HS-27A (cell line): Measurements from ENCODE around the gene KLRF2.

Source experiments
- DNase-seq: peaks from one replicate; pipeline ENCODE4 v3.0.0-alpha.2; 2012; ENCODE audit warnings: low read depth, missing footprints

The KLRF2 gene

GRCh38 chr12:9888665-9889273 lies 7.5 kb downstream of the KLRF2 start:
- DNase-seq: no peak

GRCh38 chr12:9895215-9895971 lies 14.1 kb downstream of the KLRF2 start:
- DNase-seq: no peak

- DNase-seq: no peak
These were observed 16.2 kb downstream of the KLRF2 start for GRCh38 chr12:9897535-9897934.

DNA sequence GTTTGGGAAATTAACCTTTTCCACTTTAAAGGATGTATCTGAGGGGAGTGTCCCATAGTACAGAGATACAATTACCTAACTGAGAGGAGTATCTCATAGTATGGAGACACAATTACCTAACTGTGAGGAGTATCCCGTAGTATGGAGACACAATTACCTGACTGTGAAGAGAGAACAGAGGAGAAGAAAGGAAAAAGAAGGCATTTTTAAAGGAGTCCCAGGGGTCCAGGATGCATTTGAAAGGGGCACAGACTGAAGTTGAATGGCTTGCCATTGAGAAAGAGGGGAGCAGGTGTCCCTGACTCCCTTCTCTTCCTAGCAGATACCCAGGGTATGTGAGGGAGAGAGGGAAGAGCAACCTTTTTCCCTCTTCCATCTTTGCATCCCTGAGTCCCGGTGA lies 17.9 kb downstream of the KLRF2 start:
- DNase-seq: no peak

- no peak for DNase-seq
These were observed 19.6 kb downstream of the KLRF2 start for GRCh38 chr12:9900930-9901329.

DNA sequence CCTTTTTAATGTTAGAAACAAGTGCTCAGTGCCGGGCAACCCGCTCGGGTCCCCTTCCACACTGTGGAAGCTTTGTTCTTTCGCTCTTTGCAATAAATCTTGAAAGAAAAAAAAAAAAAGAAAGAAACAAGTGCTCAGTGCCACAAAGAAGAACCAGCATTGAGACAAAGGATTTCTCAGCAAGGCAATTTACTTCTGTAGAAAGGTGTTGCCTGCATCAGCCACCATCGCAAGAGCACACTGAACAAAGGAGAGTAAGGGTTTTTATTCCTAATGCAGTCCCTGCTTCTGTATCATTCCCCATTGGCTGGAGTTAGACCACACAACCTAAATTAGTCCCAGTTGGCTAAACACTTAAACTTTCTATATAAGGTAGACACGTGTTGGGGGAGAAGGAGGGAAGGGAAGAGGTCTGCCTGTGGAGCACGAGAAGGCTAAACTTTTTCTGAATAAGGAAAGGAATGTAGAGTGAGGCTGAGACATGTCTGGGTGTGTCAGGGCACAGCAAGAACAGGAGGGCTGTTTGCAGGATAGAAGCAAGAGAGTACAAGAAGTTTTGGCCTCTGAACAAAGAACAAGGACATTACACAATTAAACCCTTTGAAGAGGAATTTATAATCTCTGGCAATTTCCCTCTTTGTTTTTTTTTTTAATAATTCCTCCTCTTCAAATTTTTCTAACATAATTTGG lies 21.4 kb downstream of the KLRF2 start:
- DNase-seq: no peak

DNA sequence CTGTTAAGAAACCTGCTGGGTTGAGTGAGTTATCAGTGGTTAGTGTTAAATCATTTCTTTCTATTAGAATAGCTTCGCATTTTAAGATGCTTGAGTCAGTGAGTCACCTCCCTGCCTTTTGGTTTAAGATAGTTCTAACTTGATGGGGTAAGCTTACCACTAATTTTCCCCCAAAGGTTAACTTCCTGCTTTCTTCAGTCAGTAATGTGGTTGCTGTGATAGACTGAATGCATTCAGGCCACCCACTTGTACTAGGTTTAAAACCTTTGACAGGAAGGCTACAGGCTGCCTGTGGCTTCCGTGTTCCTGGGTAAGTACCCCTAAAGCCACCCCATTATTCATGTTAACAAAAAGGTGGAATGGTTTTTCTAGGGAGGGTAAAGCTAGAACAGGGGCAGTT lies 25.6 kb downstream of the KLRF2 start:
- DNase-seq: no peak

- no peak for DNase-seq
These were observed 26.5 kb downstream of the KLRF2 start for GRCh38 chr12:9907769-9908168.

- DNase-seq: no peak
These were observed 27.1 kb downstream of the KLRF2 start for GRCh38 chr12:9908350-9908749.

DNA sequence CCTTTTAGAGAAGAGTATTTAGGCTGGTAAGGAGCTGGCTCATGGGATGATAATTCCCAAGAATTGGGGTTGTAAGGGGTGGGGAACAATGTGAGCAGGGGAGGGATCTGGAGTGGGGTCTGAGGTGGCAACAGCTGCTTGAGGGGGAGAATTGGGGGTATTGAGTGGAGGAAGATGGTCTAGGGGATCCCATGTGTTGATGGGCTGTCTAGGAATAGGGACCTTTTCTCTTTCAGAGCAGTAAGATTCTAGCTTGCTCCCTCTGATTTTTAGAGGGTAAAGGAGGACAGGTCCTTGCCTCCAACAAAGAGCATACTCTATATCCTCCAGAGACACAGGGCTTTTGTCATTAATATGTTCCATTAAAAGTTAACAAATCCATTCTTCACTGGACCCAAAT lies 28.4 kb downstream of the KLRF2 start:
- no peak for DNase-seq

- DNase-seq: no peak
These were observed 29.6 kb downstream of the KLRF2 start for GRCh38 chr12:9910716-9911421.

DNA sequence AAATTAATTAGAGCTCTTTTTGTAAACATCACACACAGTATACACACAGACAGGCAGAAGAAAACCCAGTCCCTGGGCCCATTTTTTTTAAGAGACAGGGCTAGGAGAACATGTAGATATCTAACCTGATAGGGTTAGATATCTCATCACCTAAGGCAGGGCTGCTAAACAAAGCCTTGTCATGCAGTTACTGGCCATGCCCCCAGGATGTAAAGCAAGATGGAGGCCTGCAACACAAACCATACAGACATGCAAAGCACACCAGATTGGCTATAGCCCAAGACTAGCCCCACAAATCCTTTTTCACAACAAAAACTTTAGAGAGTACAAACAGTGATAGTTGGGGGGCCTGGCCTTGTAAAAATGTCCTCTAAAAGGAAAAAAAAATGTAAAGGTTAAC lies 30.4 kb downstream of the KLRF2 start:
- DNase-seq: no peak

DNA sequence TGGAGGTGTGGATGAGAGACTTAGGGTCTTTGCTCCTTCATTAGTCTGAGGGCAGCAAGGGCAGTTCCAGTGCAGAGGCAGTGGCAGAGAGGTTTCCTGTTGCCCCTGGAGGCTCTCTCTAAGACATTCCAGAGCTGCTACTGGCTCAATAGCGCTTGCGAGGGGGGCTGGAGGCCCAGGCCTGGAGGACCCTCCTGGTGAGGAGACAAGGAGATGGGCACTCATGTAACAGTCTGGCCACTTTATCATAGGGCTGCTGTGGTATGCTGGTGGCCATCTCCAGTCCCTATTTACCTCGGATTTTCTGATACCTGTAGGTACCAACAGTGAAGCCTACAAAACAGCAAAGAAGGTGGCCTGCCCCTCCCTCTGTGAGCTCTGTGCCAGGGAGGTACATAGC lies 38.2 kb downstream of the KLRF2 start:
- DNase-seq: no peak

GRCh38 chr12:9920451-9920850 lies 39.2 kb downstream of the KLRF2 start:
- no peak for DNase-seq

GRCh38 chr12:9922429-9922828 lies 41.1 kb downstream of the KLRF2 start:
- DNase-seq: no peak

DNA sequence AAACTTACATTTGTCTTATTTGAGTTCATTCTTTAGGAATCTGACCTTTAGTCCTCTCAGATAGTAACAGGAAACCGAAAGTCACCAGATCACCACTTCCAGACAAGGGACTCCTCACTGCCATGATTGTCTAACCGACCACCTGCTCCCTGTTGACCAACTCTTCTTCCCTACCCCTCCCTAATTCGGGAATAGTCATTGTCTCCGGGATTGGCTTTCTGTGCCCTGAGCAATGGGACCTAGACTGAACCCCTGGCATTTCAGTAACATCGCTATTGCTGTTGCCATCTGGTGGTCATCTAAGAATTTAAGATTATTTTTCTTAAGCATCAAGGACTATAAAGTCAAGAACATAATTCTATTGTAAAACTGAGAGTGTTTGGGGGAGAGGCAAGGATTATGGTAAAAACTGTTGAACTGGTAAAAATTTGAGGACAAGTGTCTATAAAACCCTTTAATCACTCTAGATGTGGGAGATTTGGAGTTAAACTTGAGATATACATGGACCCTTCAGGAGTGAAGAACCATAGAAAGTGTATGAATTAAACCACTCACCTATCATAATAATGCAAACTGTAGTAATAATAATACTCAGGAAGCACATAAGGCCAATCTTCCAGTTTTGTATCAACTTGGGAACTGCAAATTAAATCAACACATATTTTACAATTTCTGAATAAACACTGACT lies 44.6 kb downstream of the KLRF2 start:
- DNase-seq: peak; percentile 8

- DNase-seq: no peak
These were observed 45.6 kb downstream of the KLRF2 start for GRCh38 chr12:9926876-9927275.

DNA sequence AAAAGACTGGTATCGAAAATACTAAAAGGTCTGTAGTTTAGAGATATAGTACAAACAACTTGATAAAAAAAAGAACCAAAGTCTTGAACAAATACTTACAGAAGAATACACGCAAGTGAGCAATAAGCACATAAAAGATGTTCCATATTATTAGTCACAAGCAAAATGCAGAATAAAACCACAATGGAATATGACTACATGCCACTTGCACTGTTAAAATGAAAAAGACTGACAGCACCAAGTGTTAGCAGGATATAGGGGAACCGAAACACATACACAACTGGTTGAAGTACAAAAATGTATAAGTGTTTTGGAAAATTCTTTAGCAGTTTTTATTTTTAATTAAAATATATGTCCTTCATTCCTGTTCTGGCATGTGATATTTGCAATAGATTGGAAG lies 47.3 kb downstream of the KLRF2 start:
- no peak for DNase-seq

GRCh38 chr12:9931245-9931644 lies 50.0 kb downstream of the KLRF2 start:
- DNase-seq: no peak

- no peak for DNase-seq
These were observed 51.0 kb downstream of the KLRF2 start, which contains the start of gene CLEC2A for GRCh38 chr12:9932270-9932669. CLEC2A (minus strand) TSS chr12:9932370; CDS start chr12:9932329, 41 bp downstream.

- DNase-seq: no peak
These were observed 52.7 kb downstream of the KLRF2 start for GRCh38 chr12:9933958-9934357.

GRCh38 chr12:9935026-9935425 lies 53.7 kb downstream of the KLRF2 start:
- DNase-seq: no peak
